HG02610 (cell line): ENCODE results near the gene EEF2KMT.
"Not testable (repeated sequence)": the region's sequence is repeated elsewhere in the genome, so short reads cannot be mapped to it uniquely, and the experiment has no call there.

Experiments used
- ATAC-seq: cut with Tn5 transposase; IDR thresholded peaks from one replicate; pipeline ENCODE4 v1.9.1; 2021; ENCODE audit warnings: mild to moderate bottlenecking, moderate library complexity; ENCODE audit not compliant: unreplicated experiment

EEF2KMT gene

GRCh38 chr16:5096437-5097060, 1.0 kb downstream of the EEF2KMT start:
- not testable (repeated sequence) for ATAC-seq

- ATAC-seq, result not testable (repeated sequence)
These were observed 2.3 kb downstream of the EEF2KMT start for GRCh38 chr16:5095145-5095830.

DNA sequence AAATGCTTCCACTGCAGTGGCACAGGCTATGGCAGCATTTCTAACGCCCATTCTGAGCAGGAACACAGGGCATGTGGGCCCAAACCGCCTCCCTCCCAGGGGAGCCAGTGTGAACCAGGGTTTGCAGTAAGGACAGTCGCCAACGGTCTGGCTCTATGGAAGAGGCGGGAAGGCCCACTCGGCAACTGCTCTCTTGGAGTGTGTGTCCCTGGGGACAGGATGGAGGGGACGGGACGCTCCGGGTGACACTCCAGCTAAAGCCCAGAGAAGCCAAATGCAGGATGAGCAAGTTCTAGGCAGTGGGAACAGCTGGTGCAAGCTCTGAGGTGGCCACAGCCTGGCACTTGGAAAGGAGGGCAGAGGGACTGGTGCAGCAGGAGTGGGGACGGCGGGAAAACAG, 3.8 kb downstream of the EEF2KMT start:
- not testable (repeated sequence) for ATAC-seq

- ATAC-seq, result not testable (repeated sequence)
These were observed 4.5 kb downstream of the EEF2KMT start for GRCh38 chr16:5093081-5093480.

GRCh38 chr16:5090592-5090991, 7.0 kb downstream of the EEF2KMT start:
- not testable (repeated sequence) for ATAC-seq

DNA sequence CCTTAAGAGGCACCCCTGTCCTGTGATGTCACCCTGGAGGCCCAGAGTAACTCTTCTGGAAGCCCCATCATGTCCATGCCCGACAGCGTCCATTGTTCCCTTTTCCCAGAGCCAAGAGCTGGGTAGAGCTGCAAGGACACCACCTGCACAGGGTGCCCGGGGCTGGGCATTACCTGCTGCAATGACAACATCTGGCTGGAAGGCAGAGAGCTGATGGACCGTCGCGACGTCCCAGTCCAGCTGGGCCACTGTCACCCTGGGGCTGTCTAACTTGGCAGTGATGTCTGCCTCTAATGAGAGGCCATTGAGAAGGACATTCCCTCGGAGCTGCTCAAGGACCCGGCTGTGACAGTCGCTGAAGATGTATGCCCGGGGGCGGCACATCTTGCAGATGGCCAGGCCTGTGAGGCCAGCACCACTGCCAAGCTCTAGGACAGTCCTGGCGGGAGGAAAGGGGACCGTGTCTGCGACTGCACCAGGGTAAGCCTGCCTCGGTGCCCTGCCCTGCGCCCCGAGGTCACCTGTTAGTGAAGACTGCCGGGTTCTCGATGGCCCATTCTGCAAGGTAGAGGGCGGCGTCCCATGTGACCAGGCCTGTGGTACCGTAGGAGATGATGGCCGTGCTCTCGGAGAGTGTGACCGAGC, 7.6 kb downstream of the EEF2KMT start:
- not testable (repeated sequence) for ATAC-seq

GRCh38 chr16:5088936-5089335, 8.7 kb downstream of the EEF2KMT start:
- ATAC-seq, result not testable (repeated sequence)

- ATAC-seq, result not testable (repeated sequence)
These were observed 9.4 kb downstream of the EEF2KMT start for GRCh38 chr16:5088086-5088790.

GRCh38 chr16:5085716-5086115, 11.9 kb downstream of the EEF2KMT start:
- not testable (repeated sequence) for ATAC-seq

DNA sequence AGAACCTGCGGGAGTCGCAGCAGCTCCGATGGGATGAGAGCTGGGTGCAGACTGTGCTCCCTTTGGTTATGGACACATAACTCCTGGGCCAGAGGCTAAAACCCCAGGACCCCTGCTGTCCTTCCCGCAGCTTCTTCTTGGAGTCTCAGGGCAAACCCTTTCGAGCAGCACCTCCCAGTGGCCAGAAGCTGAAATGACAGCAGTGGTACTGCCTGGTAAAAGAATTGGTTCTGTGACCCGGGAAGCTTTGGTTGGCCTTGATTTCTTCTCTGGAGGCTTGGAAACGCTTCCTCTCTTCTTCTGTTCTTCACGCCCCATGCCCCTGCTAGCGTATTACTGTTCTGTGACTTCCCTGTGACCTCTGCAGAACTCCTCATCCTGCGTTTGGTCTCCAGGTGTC, 12.8 kb downstream of the EEF2KMT start:
- not testable (repeated sequence) for ATAC-seq

DNA sequence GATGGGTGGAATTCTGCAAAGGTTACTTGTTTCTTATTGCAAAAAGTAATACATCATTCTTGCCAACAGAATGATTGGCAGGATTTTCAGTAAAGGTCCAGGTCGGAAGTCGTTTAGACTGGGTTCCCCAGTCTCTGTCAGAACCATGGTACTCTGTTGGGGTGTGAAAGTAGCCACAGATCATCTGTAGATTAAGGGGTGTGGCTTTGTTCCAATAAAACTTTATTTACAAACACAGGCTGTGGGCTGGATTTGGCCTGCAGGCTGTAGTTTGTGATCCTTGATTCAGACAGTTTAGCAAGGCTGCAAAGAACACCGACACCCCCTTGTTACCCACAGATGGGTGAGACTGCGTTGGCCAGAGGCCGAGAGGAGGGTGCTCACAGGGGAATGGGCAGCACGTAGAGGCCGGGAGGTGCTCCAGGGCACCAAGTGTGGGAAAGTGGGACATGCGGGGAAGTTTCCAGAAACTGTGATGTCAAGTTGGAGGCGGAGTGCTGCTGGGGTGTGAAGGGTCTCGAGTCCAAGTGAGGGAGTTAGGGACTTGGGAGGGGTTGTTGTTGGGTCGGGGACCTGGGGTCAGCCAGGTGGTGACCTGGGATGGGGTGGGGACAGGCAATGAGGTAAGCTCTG, 13.4 kb downstream of the EEF2KMT start:
- ATAC-seq, result not testable (repeated sequence)

DNA sequence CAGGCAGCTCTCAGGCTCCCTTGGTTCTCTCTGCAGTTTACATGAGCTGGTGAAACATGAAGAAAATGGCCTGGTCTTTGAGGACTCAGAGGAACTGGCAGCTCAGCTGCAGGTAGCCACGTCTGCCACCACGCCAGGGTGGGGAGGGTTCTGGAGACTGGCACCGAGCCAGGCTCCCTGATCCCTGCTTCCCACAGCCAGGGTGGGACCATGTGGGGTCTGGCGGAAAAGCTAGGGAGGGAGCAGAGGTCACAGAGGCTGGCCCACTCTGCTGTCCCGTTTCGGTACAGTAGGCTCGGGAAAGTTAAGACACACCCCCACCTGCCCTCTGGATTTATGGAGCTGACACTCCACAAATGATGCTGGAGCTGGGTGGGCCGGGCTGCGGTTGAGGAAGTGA, 13.9 kb downstream of the EEF2KMT start:
- ATAC-seq, result not testable (repeated sequence)

GRCh38 chr16:5080996-5081395, 16.6 kb downstream of the EEF2KMT start:
- ATAC-seq, result not testable (repeated sequence)

GRCh38 chr16:5080461-5080860, 17.1 kb downstream of the EEF2KMT start:
- not testable (repeated sequence) for ATAC-seq

DNA sequence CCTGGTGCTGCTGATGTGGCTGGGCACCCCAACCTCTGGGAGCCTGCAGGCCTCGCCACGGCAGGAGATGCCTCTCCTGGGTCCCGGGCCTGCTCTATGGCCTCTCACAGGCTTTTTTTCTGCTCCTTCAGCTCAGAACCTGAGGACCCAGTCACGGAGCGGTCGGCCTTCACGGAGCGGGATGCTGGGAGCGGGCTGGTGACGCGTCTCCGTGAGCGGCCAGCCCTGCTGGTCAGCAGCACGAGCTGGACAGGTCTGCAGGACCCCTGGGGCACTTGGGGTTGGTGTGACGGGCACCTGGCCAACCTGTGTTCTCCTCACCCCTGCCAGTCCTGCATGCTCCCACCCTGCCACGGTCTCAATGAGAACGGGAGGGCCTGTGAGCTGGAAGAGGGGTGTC, 19.0 kb downstream of the EEF2KMT start:
- no peak for ATAC-seq

- no peak for ATAC-seq
These were observed 20.3 kb downstream of the EEF2KMT start for GRCh38 chr16:5077304-5077703.

DNA sequence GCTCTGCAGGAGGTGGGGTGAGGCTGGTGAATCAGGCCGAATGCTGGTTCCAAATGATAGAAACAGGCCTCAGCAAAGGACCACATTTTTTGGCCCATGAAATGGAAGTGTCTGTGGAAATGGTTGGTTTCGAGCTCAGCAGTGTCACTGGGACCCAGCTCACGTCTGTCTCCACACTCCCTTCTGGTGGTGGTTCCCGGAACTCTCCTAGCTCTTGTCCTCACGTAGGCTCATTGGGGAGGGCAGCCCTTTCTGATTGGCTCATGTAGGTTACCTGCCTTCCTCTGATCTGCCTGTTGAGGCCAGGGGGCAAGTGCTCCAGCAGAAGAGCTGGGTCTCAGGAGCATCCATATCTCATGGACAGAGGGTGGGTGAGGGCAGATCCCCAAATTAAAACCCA, 22.0 kb downstream of the EEF2KMT start:
- ATAC-seq, result no peak

DNA sequence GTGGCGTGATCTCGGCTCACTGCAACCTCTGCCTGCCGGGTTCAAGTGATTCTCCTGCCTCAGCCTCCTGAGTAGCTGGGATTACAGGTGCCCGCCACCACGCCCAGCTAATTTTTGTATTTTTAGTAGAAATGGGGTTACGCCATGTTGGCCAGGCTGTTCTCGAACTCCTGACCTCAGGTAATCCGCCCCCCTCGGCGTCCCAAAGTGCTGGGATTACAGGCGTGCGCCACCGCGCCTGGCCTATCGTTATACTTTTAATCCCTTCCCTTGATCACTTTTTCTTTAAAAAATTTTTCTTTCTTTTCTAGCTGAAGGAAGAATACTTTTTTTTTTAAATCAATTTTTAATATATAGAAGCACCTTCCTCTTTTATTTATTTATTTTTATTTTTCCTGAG, 23.8 kb downstream of the EEF2KMT start:
- ATAC-seq, result not testable (repeated sequence)

GRCh38 chr16:5073279-5073629, 24.3 kb downstream of the EEF2KMT start:
- no peak for ATAC-seq

GRCh38 chr16:5072334-5073278, 25.0 kb downstream of the EEF2KMT start:
- no peak for ATAC-seq
